Measurements from ENCODE around the gene MLANA. TPM values are rescaled to one million over a fixed set of nuclear protein-coding genes. Genes with fewer than 3 reads are reported as not detected.

The MLANA gene
- total RNA-seq, 4 donors from 2014 or later: not detected

DNA sequence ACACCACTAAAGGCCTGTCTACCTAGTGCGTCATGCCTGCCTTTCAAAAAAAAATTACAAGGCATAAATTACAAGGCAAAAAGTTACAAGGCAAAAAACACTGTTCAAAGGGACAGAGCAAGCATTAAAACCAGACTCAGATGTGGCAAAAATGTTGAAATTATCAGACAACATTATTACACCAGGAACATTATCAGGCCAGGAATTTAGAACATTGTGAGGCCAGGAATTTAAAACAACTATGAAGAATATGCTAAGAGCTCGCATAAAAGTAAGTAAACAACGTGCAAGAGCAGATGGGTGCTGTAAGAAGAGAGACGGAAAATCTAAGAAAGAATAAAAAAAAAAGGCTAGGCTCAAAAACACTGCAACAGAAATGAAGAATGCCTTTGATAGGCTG lies 18.2 kb upstream of the MLANA start:
- no peak overlapping the region for H3K4me3 ChIP-seq
- peaks cover 0 to 20% (median 0%) of the 10 kb centered on the region in 3 donors for H3K4me1 ChIP-seq
- no peak for DNase-seq
- TF ChIP-seq CTCF (IDR thresholded peaks at IDR 0.05) (no peak), POLR2A (IDR thresholded peaks at IDR 0.05) (no peak)
- peak overlapping the region; percentile 38 to 72 (median 49) for H3K27ac ChIP-seq
- intact Hi-C loops (cut with DNase I): no loop called here
- H3K36me3 ChIP-seq: peaks cover 0 to 6% (median 0%) of the 10 kb centered on the region in 3 donors
- H3K9me3 ChIP-seq: no peaks in the 10 kb centered on the region
- 68 to 72% methylated on average over 4 of the region's 4 CpGs for WGBS, 2 donors
- no peaks in the 10 kb centered on the region for H3K27me3 ChIP-seq

DNA sequence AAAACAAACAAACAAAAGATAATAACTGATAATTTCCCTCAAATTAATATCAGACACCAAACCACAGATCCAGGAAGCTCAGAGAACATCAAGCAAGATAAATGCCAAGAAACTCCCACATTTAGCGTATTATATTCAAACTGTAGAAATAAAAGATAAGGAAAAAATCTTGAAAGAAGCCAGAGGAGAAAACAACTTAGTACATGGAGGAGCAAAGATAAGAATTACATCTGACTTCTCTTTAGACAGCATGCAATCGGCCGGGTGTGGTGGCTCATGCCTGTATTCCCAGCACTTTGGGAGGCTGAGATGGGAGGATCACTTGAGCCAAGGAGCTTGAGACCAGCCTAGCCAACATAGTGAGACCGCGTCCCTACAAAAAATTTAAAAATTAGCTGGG lies 17.2 kb upstream of the MLANA start:
- no peak overlapping the region for H3K4me3 ChIP-seq
- intact Hi-C loops (cut with DNase I): no loop called here
- no peaks in the 10 kb centered on the region for H3K9me3 ChIP-seq
- no peak for DNase-seq
- peaks cover 0 to 6% (median 0%) of the 10 kb centered on the region in 3 donors for H3K36me3 ChIP-seq
- H3K4me1 ChIP-seq: peaks cover 0 to 24% (median 0%) of the 10 kb centered on the region in 3 donors
- no peak overlapping the region for H3K27ac ChIP-seq
- no peak for TF ChIP-seq CTCF (IDR thresholded peaks at IDR 0.05)
- TF ChIP-seq POLR2A (IDR thresholded peaks at IDR 0.05): no peak
- no peaks in the 10 kb centered on the region for H3K27me3 ChIP-seq
- WGBS, 2 donors: 84 to 94% methylated on average over 5 of the region's 5 CpGs

DNA sequence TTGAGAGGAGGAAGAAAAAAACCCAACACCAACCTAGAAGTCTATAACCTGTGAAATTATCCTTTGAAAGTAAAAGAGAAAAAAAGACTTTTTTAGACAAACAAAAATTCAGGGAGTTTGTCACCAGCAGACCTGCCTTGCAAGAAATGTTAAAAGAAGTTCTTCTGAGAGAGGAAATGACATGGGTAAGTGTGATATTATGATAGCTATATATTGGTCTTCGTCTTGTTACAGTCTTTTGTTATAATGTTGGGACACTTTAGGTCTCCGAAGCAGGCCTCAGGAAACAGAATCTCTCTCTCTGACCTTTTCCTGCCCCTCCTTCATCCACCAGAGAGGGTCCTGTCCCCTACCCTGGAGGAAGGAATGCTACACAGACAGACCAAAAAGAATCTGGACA lies 16.6 kb upstream of the MLANA start:
- H3K27me3 ChIP-seq: no peaks in the 10 kb centered on the region
- 67 to 88% methylated on average over 2 of the region's 2 CpGs for WGBS, 2 donors
- H3K4me3 ChIP-seq: no peak overlapping the region
- H3K9me3 ChIP-seq: no peaks in the 10 kb centered on the region
- H3K36me3 ChIP-seq: peaks cover 0 to 6% (median 0%) of the 10 kb centered on the region in 3 donors
- no peak for TF ChIP-seq CTCF (IDR thresholded peaks at IDR 0.05)
- TF ChIP-seq POLR2A (IDR thresholded peaks at IDR 0.05): no peak
- peaks cover 0 to 24% (median 0%) of the 10 kb centered on the region in 3 donors for H3K4me1 ChIP-seq
- DNase-seq: no peak
- no peak overlapping the region for H3K27ac ChIP-seq
- intact Hi-C loops (cut with DNase I): no loop called here

DNA sequence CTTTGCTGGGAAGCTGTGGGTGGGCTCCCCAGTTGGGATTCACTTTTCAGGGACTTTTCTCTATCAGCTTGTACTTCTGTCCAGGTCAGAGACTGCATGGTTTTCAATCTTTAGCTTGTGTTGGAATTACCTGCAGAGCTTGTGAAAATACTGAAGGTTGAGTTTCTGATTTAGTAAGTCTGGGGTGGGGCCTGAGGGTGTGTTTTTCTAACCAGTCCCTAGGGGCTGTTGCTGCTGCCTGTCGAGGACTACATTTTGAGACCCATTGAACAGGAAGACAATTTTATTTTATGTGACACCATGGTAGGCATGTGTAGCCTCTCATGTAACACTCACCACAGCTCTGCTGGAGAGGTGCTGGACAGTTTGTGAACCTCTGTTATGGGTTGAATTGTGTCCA lies 14.7 kb upstream of the MLANA start:
- WGBS, 2 donors: 64 to 100% methylated on average over 1 of the region's 1 CpG
- H3K9me3 ChIP-seq: no peaks in the 10 kb centered on the region

DNA sequence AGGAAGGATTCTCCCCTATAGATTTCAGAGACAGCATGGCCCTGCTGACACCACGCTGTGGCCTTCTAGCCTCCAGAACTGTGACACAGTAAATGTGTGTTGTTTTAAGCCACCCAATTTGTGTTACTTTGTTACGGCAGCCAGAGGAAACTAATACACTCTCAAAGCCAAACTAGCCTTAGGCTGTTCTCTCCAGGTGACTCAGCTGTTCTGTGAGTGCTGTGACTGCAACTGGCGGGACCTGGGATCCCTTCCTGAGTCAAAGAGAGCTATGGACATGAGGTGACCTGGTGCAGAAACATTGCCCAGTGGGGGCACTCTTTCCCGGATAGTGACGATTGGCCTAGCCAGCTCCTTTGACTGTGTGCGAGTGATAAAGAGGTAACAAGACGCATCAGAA lies 14.0 kb upstream of the MLANA start:
- Histone ChIP-seq H3K4me1 (peaks cover 0 to 24% (median 3%) of the 10 kb centered on the region in 3 donors), H3K9me3 (no peaks in the 10 kb centered on the region), H3K27me3 (no peaks in the 10 kb centered on the region), H3K36me3 (peaks cover 0 to 6% (median 0%) of the 10 kb centered on the region in 3 donors), H3K4me3 (no peak overlapping the region), H3K27ac (no peak overlapping the region)
- intact Hi-C loops (cut with DNase I): no loop called here
- DNase-seq: no peak
- no peak for TF ChIP-seq CTCF (IDR thresholded peaks at IDR 0.05)
- no peak for TF ChIP-seq POLR2A (IDR thresholded peaks at IDR 0.05)
- WGBS, 2 donors: 83 to 92% methylated on average over 5 to 7 of the region's 7 CpGs

More for the DNA sequence above, 14.7 kb upstream of the MLANA start:
- no peak overlapping the region for H3K4me3 ChIP-seq
- DNase-seq: no peak
- H3K4me1 ChIP-seq: peaks cover 0 to 31% (median 3%) of the 10 kb centered on the region in 3 donors
- H3K36me3 ChIP-seq: peaks cover 0 to 6% (median 0%) of the 10 kb centered on the region in 3 donors
- no peaks in the 10 kb centered on the region for H3K27me3 ChIP-seq
- H3K27ac ChIP-seq: no peak overlapping the region
- TF ChIP-seq POLR2A (IDR thresholded peaks at IDR 0.05) (no peak), CTCF (IDR thresholded peaks at IDR 0.05) (no peak)
- intact Hi-C loops (cut with DNase I): no loop called here
